ENCODE measurements around the gene NAPG.

NAPG gene

DNA sequence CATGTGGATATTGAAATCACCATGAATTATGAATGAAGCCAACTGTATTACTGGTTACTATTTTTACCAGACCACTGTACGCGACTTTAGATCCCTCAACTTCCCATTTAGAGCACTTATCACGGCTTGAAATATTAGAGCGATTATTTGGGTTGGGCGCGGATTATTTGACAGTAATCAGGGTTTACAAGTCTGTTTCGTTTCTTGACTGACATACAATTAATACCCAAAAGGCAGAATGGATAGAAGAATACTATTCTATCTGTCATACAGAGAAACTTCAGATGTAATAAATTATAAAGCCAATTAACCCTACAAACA is 496 bp upstream of the NAPG start:
- TF ChIP-seq, protein P1, sequence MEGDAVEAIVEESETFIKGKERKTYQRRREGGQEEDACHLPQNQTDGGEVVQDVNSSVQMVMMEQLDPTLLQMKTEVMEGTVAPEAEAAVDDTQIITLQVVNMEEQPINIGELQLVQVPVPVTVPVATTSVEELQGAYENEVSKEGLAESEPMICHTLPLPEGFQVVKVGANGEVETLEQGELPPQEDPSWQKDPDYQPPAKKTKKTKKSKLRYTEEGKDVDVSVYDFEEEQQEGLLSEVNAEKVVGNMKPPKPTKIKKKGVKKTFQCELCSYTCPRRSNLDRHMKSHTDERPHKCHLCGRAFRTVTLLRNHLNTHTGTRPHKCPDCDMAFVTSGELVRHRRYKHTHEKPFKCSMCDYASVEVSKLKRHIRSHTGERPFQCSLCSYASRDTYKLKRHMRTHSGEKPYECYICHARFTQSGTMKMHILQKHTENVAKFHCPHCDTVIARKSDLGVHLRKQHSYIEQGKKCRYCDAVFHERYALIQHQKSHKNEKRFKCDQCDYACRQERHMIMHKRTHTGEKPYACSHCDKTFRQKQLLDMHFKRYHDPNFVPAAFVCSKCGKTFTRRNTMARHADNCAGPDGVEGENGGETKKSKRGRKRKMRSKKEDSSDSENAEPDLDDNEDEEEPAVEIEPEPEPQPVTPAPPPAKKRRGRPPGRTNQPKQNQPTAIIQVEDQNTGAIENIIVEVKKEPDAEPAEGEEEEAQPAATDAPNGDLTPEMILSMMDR (IDR thresholded peaks at IDR 0.05), result no peak
- peak overlapping the region; percentile 70 to 94 for H3K4me3 ChIP-seq
- no peaks in the 10 kb centered on the region for H3K27me3 ChIP-seq
- H3K4me1 ChIP-seq, result peaks cover 0 to 38% (median 19%) of the 10 kb centered on the region in 4 donors
- DNase-seq, result no peak
- intact Hi-C loops (cut with DNase I; ENCODE audit: low total_unique reads), result loop anchor here (10.0 kb wide), 1 partner anchor 521 kb away; no protein-coding TSS in a partner anchor
- no peaks in the 10 kb centered on the region for H3K9me3 ChIP-seq
- peak overlapping the region; percentile 89 to 95 for H3K27ac ChIP-seq
- no peaks in the 10 kb centered on the region for H3K36me3 ChIP-seq

DNA sequence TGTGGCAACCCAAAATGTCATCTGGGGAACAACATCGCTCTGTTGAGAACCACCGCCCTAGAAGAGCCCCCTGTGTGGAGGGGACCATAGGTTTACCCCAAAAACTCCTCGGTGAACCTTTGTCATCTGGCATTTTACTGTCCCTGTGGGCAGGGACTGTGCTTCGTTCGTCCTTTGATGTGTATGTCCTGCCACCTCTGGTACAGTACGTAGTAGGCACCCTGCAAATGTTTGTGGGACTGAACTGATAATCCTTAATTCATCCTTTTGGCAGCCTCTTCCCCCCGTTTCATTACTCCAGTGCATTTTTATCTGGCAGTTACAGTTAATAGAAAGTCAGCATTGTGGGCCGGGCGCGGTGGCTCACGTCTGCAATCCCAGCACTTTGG is 728 bp downstream of the NAPG start:
- peak overlapping the region; percentile 70 to 94 for H3K4me3 ChIP-seq
- no peaks in the 10 kb centered on the region for H3K27me3 ChIP-seq
- H3K36me3 ChIP-seq, result no peaks in the 10 kb centered on the region
- H3K27ac ChIP-seq, result peak overlapping the region; percentile 89 to 95
- no peaks in the 10 kb centered on the region for H3K9me3 ChIP-seq
- peaks cover 0 to 40% (median 19%) of the 10 kb centered on the region in 4 donors for H3K4me1 ChIP-seq
- TF ChIP-seq, protein P1 (IDR thresholded peaks at IDR 0.05), result no peak
- no peak for DNase-seq
- intact Hi-C loops (cut with DNase I; ENCODE audit: low total_unique reads), result loop anchor here (10.0 kb wide), 1 partner anchor 522 kb away; no protein-coding TSS in a partner anchor

DNA sequence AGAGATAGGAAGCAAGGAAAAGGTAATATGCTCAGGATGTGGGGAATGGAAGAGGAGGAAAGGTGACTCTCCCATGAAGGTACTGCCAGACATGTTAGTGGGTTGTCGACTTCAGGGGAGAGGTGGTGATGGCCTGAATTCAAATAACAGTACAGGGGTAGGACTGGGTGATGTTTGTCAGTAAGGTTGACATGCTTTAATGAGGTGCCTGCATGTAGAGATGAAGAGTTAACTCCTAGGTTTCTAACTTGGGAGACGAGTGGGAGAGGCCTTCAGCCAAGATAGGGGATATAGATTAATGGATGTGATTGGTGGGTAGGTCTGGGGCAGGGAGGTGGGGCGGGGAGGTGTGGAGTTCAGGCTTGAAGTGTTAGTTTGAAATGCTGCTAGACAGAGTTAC is 2.6 kb downstream of the NAPG start:
- Histone ChIP-seq H3K4me1 (peaks cover 0 to 40% (median 19%) of the 10 kb centered on the region in 4 donors), H3K4me3 (no peak overlapping the region), H3K36me3 (peaks cover 0 to 2% (median 0%) of the 10 kb centered on the region in 3 donors), H3K9me3 (no peaks in the 10 kb centered on the region), H3K27me3 (no peaks in the 10 kb centered on the region), H3K27ac (no peak overlapping the region)
- DNase-seq, result no peak
- intact Hi-C loops (cut with DNase I; ENCODE audit: low total_unique reads), result loop anchor here (10.0 kb wide), 1 partner anchor 524 kb away; no protein-coding TSS in a partner anchor
- TF ChIP-seq, protein P1 (IDR thresholded peaks at IDR 0.05), result no peak

DNA sequence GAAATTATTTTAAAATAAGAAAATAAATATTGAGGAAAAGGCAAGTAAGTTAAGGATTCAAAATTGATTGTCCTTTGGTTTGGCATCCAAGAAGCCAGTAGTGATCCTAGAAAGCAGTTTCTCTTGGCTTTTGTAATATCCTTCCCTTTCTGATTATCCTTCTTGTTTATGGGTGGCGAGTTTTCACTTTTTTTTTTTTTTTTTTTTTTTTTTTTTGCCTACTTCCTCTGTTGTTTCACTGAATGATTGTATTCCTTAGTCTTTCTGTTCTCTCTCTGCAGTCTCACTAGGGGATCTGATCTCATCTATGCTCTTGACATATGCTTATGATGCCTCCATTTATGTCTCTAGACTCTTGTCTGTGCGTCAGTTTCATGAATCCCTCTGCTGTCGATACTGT is 4.2 kb downstream of the NAPG start:
- no peak for DNase-seq
- intact Hi-C loops (cut with DNase I; ENCODE audit: low total_unique reads), result no loop called here
- H3K9me3 ChIP-seq, result no peaks in the 10 kb centered on the region
- H3K4me3 ChIP-seq, result no peak overlapping the region
- H3K4me1 ChIP-seq, result peaks cover 0 to 40% (median 18%) of the 10 kb centered on the region in 4 donors
- H3K36me3 ChIP-seq, result peaks cover 0 to 8% (median 7%) of the 10 kb centered on the region in 3 donors
- TF ChIP-seq, protein P1 (IDR thresholded peaks at IDR 0.05), result no peak
- H3K27me3 ChIP-seq, result no peaks in the 10 kb centered on the region
- no peak overlapping the region for H3K27ac ChIP-seq

DNA sequence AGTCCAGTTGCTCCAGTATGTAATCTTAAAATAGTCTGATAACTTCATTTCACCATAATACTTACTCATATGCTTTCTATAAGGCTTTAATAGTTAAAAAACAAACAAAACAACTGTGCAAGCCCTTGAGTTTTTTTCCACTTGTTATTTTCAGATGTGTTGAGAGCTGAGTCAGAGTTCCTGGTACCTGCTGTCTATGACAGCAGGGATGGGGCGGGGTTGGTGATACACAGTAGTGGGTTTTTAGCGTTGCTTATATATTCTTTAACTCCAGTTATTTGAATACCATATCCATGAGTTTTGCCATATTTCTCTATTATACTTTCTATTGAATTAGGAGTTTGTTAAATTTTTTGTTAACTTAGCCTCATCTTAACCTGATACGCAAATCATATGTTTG is 5.0 kb downstream of the NAPG start:
- Histone ChIP-seq H3K27ac (no peak overlapping the region), H3K36me3 (peaks cover 0 to 8% (median 7%) of the 10 kb centered on the region in 3 donors), H3K4me3 (no peak overlapping the region), H3K4me1 (peaks cover 0 to 40% (median 14%) of the 10 kb centered on the region in 4 donors), H3K9me3 (no peaks in the 10 kb centered on the region), H3K27me3 (no peaks in the 10 kb centered on the region)
- TF ChIP-seq, protein P1 (IDR thresholded peaks at IDR 0.05), result no peak
- intact Hi-C loops (cut with DNase I; ENCODE audit: low total_unique reads), result no loop called here
- DNase-seq, result no peak

DNA sequence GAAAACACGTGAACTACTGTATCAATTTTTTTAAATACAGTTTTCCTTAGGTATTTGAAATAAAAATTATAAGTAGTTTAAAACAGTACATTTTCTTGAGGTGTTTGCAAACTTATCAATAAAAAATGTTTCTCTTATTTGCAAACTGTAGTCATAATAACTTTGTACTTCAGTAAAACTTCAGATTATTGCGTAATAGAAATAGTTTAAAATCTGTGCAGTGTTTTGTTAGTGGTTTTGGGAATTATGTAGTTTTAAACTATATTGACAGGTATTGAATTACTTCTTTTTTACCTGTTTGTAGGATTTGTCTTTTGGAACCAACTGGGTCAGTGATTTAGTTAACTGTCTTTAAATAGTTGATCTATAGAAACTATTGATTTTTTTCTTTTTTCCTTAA is 7.3 kb downstream of the NAPG start:
- peaks cover 0 to 35% (median 5%) of the 10 kb centered on the region in 4 donors for H3K4me1 ChIP-seq
- H3K27ac ChIP-seq, result no peak overlapping the region
- no peaks in the 10 kb centered on the region for H3K9me3 ChIP-seq
- peaks cover 0 to 8% (median 7%) of the 10 kb centered on the region in 3 donors for H3K36me3 ChIP-seq
- TF ChIP-seq, protein P1 (IDR thresholded peaks at IDR 0.05), result no peak
- intact Hi-C loops (cut with DNase I; ENCODE audit: low total_unique reads), result no loop called here
- H3K4me3 ChIP-seq, result no peak overlapping the region
- no peak for DNase-seq
- H3K27me3 ChIP-seq, result no peaks in the 10 kb centered on the region

Data from tibial artery (tissue), 4 donors.